HEK293 (cell line): Measurements from ENCODE around the gene C4BPB.

Source experiments
- CTCF ChIA-PET: fragments of 350-600 bp; formaldehyde crosslinking; extraction: SDS; loops from one replicate; lab custom pipeline; 2021; ENCODE audit warnings: antibody characterized with exemption; lab: Yijun Ruan, JAX
- POLR2A ChIA-PET: fragments of 300-600 bp; formaldehyde crosslinking; extraction: SDS; loops from one replicate; lab custom pipeline; 2020; ENCODE audit warnings: antibody characterized with exemption, inconsistent platforms; lab: Yijun Ruan, JAX
- H3K27ac ChIP-seq: fragments of 200-500 bp; sonication (Bioruptor generic); 2 replicates; pipeline ENCODE4 v1.5.1; 2014; ENCODE audit warnings: low read depth, low read length, control low read depth, inconsistent platforms; ENCODE audit errors: extremely low read depth
- H3K36me3 ChIP-seq, 2 experiments: fragments of 200-500 bp in 1 of 2; sonication (Bioruptor generic) in 1 of 2; 1 replicate in 1 of 2; 2 replicates in 1 of 2; pipeline ENCODE4 v1.5.1; 2014 to 2017; ENCODE audit warnings: inconsistent platforms in 2 of 2, low read length in 2 of 2; ENCODE audit not compliant: control insufficient read depth in 2 of 2, insufficient read depth in 1 of 2
- H3K4me1 ChIP-seq: fragments of 200-500 bp; sonication (Bioruptor generic); 2 replicates; pipeline ENCODE4 v1.5.1; 2014; ENCODE audit warnings: mild to moderate bottlenecking, low read length, inconsistent platforms; ENCODE audit not compliant: control insufficient read depth, insufficient read depth
- H3K4me3 ChIP-seq: 2 replicates; pipeline ENCODE4 v1.5.1; 2011; ENCODE audit warnings: low read depth, mild to moderate bottlenecking, control low read depth, low read length, moderate library complexity
- H3K9me3 ChIP-seq: fragments of 200-500 bp; sonication (Bioruptor generic); 2 replicates; pipeline ENCODE4 v1.5.1; 2014; ENCODE audit warnings: low read depth, low read length, inconsistent platforms; ENCODE audit not compliant: control insufficient read depth, insufficient read depth
- GLIS2 ChIP-seq: fragments of 450-650 bp; formaldehyde crosslinking; IDR thresholded peaks from 2 replicates; pipeline ENCODE4 v1.5.1; 2016; ENCODE audit warnings: missing biosample characterization, missing genetic modification characterization
- HOXC10 ChIP-seq: sonication (generic); formaldehyde crosslinking; IDR thresholded peaks from 2 replicates; pipeline ENCODE4 v1.8.1; 2023; ENCODE audit warnings: mild to moderate bottlenecking, missing genetic modification reagents
- KLF8 ChIP-seq: fragments of 450-650 bp; formaldehyde crosslinking; IDR thresholded peaks from 2 replicates; pipeline ENCODE4 v1.5.1; 2016; ENCODE audit warnings: missing biosample characterization, missing genetic modification characterization
- YY2 ChIP-seq: fragments of 450-650 bp; formaldehyde crosslinking; IDR thresholded peaks from 2 replicates; pipeline ENCODE4 v1.5.1; 2016; ENCODE audit warnings: missing biosample characterization, missing genetic modification characterization
- ZBTB20 ChIP-seq: fragments of 450-650 bp; formaldehyde crosslinking; IDR thresholded peaks from 2 replicates; pipeline ENCODE4 v1.5.1; 2016; ENCODE audit warnings: missing biosample characterization, missing genetic modification characterization
- ZBTB49 ChIP-seq: fragments of 450-650 bp; formaldehyde crosslinking; IDR thresholded peaks from 2 replicates; pipeline ENCODE4 v1.5.1; 2016; ENCODE audit warnings: missing biosample characterization, missing genetic modification characterization, low read depth
- ZNF112 ChIP-seq: fragments of 450-650 bp; formaldehyde crosslinking; IDR thresholded peaks from 2 replicates; pipeline ENCODE4 v1.5.0; 2017; ENCODE audit warnings: missing biosample characterization, missing genetic modification characterization
- ZNF157 ChIP-seq: fragments of 450-650 bp; formaldehyde crosslinking; IDR thresholded peaks from 2 replicates; pipeline ENCODE4 v1.5.1; 2016; ENCODE audit warnings: missing biosample characterization, missing genetic modification characterization
- ZNF2 ChIP-seq: fragments of 450-650 bp; formaldehyde crosslinking; IDR thresholded peaks from 2 replicates; pipeline ENCODE4 v1.5.1; 2016; ENCODE audit warnings: missing biosample characterization, missing genetic modification characterization
- ZNF202 ChIP-seq: fragments of 450-650 bp; formaldehyde crosslinking; IDR thresholded peaks from 2 replicates; pipeline ENCODE4 v1.5.1; 2016; ENCODE audit warnings: missing biosample characterization, missing genetic modification characterization, borderline replicate concordance
- ZNF24 ChIP-seq: fragments of 450-650 bp; formaldehyde crosslinking; IDR thresholded peaks from 2 replicates; pipeline ENCODE4 v1.5.1; 2016; ENCODE audit warnings: missing biosample characterization, missing genetic modification characterization
- ZNF391 ChIP-seq: fragments of 450-650 bp; formaldehyde crosslinking; IDR thresholded peaks from 2 replicates; pipeline ENCODE4 v1.5.1; 2016; ENCODE audit warnings: low read depth, missing biosample characterization, missing genetic modification characterization, borderline replicate concordance
- ZNF416 ChIP-seq: fragments of 450-650 bp; formaldehyde crosslinking; IDR thresholded peaks from 2 replicates; pipeline ENCODE4 v1.5.1; 2016; ENCODE audit warnings: missing biosample characterization, missing genetic modification characterization
- ZNF473 ChIP-seq: fragments of 450-650 bp; formaldehyde crosslinking; IDR thresholded peaks from 2 replicates; pipeline ENCODE4 v1.5.1; 2017; ENCODE audit warnings: missing biosample characterization, missing genetic modification characterization
- ZNF548 ChIP-seq: fragments of 450-650 bp; formaldehyde crosslinking; IDR thresholded peaks from 2 replicates; pipeline ENCODE4 v1.5.1; 2016; ENCODE audit warnings: missing biosample characterization, missing genetic modification characterization
- ZNF585B ChIP-seq: fragments of 450-650 bp; formaldehyde crosslinking; IDR thresholded peaks from 2 replicates; pipeline ENCODE4 v1.5.1; 2016; ENCODE audit warnings: missing biosample characterization, missing genetic modification characterization
- ZNF600 ChIP-seq: fragments of 450-650 bp; formaldehyde crosslinking; IDR thresholded peaks from 2 replicates; pipeline ENCODE4 v1.5.1; 2016; ENCODE audit warnings: missing biosample characterization, missing genetic modification characterization
- ZNF626 ChIP-seq: fragments of 450-650 bp; sonication (Bioruptor Pico); formaldehyde crosslinking; IDR thresholded peaks from 2 replicates; pipeline ENCODE4 v1.5.1; 2018; ENCODE audit warnings: missing biosample characterization, missing genetic modification characterization, inconsistent platforms
- ZNF670 ChIP-seq: fragments of 450-650 bp; formaldehyde crosslinking; IDR thresholded peaks from 2 replicates; pipeline ENCODE4 v1.5.1; 2016; ENCODE audit warnings: missing biosample characterization, missing genetic modification characterization, low read depth
- ZNF777 ChIP-seq: fragments of 450-650 bp; formaldehyde crosslinking; IDR thresholded peaks from 2 replicates; pipeline ENCODE4 v1.5.1; 2017; ENCODE audit warnings: missing biosample characterization, missing genetic modification characterization, borderline replicate concordance
- ZNF830 ChIP-seq: fragments of 450-650 bp; IDR thresholded peaks from 2 replicates; pipeline ENCODE4 v1.5.0; 2018; ENCODE audit warnings: missing biosample characterization, missing genetic modification characterization, low read depth, mild to moderate bottlenecking, moderate library complexity
- ZSCAN30 ChIP-seq: fragments of 450-650 bp; IDR thresholded peaks from 2 replicates; pipeline ENCODE4 v1.5.1; 2018; ENCODE audit warnings: missing biosample characterization, mild to moderate bottlenecking, missing genetic modification characterization, moderate library complexity
- ZXDB ChIP-seq: fragments of 450-650 bp; formaldehyde crosslinking; IDR thresholded peaks from 2 replicates; pipeline ENCODE4 v1.5.1; 2016; ENCODE audit warnings: missing biosample characterization, missing genetic modification characterization
- TF ChIP-seq, protein P1 (sequence below): fragments of 450-650 bp; formaldehyde crosslinking; IDR thresholded peaks from 2 replicates; pipeline ENCODE4 v1.5.1; 2017; ENCODE audit warnings: missing biosample characterization, missing genetic modification characterization
- TF ChIP-seq, protein P2 (sequence below): fragments of 450-650 bp; formaldehyde crosslinking; IDR thresholded peaks from 2 replicates; pipeline ENCODE4 v1.5.1; 2016; ENCODE audit warnings: missing biosample characterization, missing genetic modification characterization
- TF ChIP-seq, protein P3 (sequence below): fragments of 450-650 bp; formaldehyde crosslinking; IDR thresholded peaks from 2 replicates; pipeline ENCODE4 v1.5.1; 2016; ENCODE audit warnings: missing biosample characterization, missing genetic modification characterization, borderline replicate concordance

C4BPB gene

GRCh38 chr1:207077470-207078377, 10.9 kb upstream of the C4BPB start (continued):
- TF ChIP-seq, protein P1, sequence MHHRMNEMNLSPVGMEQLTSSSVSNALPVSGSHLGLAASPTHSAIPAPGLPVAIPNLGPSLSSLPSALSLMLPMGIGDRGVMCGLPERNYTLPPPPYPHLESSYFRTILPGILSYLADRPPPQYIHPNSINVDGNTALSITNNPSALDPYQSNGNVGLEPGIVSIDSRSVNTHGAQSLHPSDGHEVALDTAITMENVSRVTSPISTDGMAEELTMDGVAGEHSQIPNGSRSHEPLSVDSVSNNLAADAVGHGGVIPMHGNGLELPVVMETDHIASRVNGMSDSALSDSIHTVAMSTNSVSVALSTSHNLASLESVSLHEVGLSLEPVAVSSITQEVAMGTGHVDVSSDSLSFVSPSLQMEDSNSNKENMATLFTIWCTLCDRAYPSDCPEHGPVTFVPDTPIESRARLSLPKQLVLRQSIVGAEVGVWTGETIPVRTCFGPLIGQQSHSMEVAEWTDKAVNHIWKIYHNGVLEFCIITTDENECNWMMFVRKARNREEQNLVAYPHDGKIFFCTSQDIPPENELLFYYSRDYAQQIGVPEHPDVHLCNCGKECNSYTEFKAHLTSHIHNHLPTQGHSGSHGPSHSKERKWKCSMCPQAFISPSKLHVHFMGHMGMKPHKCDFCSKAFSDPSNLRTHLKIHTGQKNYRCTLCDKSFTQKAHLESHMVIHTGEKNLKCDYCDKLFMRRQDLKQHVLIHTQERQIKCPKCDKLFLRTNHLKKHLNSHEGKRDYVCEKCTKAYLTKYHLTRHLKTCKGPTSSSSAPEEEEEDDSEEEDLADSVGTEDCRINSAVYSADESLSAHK (tag by site-specific recombination) = no peak
- TF ChIP-seq ZSCAN30 (tag by site-specific recombination) = no peak
- no peak for TF ChIP-seq ZNF416 (tag by site-specific recombination)
- TF ChIP-seq GLIS2 (tag by site-specific recombination) = no peak
- no peak for TF ChIP-seq ZNF670
- TF ChIP-seq ZNF24 (tag by site-specific recombination) = no peak
- no peak for TF ChIP-seq ZNF600 (tag by site-specific recombination)
- peak; percentile 60 for TF ChIP-seq ZNF2

DNA sequence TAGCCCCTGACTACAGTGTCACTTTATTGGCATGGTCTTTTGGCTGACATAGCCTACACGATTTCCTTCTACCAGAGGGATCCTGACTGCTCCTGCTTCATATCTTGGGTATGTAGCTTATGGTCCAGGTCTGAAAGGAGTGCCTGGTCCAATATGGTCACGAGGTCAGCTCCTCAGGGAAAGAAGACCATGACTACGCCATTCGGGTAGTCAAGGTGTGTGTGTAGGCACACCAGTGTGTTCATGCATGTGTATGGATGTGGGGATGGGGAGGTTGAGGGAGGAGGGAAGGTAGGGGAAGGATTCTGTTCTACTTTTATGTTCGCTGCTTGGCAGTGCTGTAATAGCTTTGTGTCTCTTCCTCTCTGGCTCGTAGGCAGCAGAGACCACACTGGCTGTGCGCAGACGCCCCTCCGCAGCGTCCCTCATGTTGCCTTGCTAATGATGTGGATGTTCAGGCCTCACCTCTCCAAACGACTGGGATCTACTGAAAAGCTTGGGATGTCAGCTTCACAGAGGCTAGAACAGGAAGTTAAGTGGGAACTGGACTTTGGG, 10.0 kb upstream of the C4BPB start:
- POLR2A ChIA-PET = no interaction called here
- H3K4me1 ChIP-seq = no peaks in the 10 kb centered on the region
- H3K27ac ChIP-seq = no peak overlapping the region
- H3K4me3 ChIP-seq = no peak overlapping the region
- H3K9me3 ChIP-seq = no peaks in the 10 kb centered on the region
- CTCF ChIA-PET = interaction anchor here (0.5 to 3.4 kb wide), 13 partner anchors 18 to 1042 kb away, joined by 3 to 18 read pairs (median 4); no protein-coding TSS in a partner anchor
- H3K36me3 ChIP-seq = no peaks in the 10 kb centered on the region
- TF ChIP-seq ZNF473 (tag by site-specific recombination) = no peak
- TF ChIP-seq ZNF202 (tag by site-specific recombination) = no peak
- no peak for TF ChIP-seq ZNF391 (tag by site-specific recombination)
- TF ChIP-seq, protein P2, sequence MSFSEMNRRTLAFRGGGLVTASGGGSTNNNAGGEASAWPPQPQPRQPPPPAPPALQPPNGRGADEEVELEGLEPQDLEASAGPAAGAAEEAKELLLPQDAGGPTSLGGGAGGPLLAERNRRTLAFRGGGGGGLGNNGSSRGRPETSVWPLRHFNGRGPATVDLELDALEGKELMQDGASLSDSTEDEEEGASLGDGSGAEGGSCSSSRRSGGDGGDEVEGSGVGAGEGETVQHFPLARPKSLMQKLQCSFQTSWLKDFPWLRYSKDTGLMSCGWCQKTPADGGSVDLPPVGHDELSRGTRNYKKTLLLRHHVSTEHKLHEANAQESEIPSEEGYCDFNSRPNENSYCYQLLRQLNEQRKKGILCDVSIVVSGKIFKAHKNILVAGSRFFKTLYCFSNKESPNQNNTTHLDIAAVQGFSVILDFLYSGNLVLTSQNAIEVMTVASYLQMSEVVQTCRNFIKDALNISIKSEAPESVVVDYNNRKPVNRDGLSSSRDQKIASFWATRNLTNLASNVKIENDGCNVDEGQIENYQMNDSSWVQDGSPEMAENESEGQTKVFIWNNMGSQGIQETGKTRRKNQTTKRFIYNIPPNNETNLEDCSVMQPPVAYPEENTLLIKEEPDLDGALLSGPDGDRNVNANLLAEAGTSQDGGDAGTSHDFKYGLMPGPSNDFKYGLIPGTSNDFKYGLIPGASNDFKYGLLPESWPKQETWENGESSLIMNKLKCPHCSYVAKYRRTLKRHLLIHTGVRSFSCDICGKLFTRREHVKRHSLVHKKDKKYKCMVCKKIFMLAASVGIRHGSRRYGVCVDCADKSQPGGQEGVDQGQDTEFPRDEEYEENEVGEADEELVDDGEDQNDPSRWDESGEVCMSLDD (tag by site-specific recombination) = no peak
- TF ChIP-seq HOXC10 (CRISPR knock-in tag) = no peak
- TF ChIP-seq YY2 = no peak
- no peak for TF ChIP-seq ZXDB (tag by site-specific recombination)
- TF ChIP-seq ZNF830 (tag by site-specific recombination) = no peak
- TF ChIP-seq ZBTB49 (tag by site-specific recombination) = no peak
- no peak for TF ChIP-seq ZNF112 (tag by site-specific recombination)
- TF ChIP-seq ZNF626 (tag by site-specific recombination) = no peak
- no peak for TF ChIP-seq ZNF777 (tag by site-specific recombination)
- no peak for TF ChIP-seq ZNF585B (tag by site-specific recombination)
- TF ChIP-seq ZNF157 (tag by site-specific recombination) = no peak
- TF ChIP-seq ZBTB20 (tag by site-specific recombination) = no peak
- TF ChIP-seq ZNF548 = no peak
- no peak for TF ChIP-seq KLF8 (tag by site-specific recombination)
- TF ChIP-seq, protein P3, sequence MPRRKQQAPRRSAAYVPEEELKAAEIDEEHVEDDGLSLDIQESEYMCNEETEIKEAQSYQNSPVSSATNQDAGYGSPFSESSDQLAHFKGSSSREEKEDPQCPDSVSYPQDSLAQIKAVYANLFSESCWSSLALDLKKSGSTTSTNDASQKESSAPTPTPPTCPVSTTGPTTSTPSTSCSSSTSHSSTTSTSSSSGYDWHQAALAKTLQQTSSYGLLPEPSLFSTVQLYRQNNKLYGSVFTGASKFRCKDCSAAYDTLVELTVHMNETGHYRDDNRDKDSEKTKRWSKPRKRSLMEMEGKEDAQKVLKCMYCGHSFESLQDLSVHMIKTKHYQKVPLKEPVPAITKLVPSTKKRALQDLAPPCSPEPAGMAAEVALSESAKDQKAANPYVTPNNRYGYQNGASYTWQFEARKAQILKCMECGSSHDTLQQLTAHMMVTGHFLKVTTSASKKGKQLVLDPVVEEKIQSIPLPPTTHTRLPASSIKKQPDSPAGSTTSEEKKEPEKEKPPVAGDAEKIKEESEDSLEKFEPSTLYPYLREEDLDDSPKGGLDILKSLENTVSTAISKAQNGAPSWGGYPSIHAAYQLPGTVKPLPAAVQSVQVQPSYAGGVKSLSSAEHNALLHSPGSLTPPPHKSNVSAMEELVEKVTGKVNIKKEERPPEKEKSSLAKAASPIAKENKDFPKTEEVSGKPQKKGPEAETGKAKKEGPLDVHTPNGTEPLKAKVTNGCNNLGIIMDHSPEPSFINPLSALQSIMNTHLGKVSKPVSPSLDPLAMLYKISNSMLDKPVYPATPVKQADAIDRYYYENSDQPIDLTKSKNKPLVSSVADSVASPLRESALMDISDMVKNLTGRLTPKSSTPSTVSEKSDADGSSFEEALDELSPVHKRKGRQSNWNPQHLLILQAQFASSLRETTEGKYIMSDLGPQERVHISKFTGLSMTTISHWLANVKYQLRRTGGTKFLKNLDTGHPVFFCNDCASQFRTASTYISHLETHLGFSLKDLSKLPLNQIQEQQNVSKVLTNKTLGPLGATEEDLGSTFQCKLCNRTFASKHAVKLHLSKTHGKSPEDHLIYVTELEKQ = no peak
